IPS-NIHi11 (cell line): ENCODE results near the gene AGPAT3.

Experiments
- DNase-seq: peaks from one replicate; pipeline ENCODE4 v3.0.0; 2012; ENCODE audit warnings: mixed read lengths, low spot score

Gene AGPAT3

DNA sequence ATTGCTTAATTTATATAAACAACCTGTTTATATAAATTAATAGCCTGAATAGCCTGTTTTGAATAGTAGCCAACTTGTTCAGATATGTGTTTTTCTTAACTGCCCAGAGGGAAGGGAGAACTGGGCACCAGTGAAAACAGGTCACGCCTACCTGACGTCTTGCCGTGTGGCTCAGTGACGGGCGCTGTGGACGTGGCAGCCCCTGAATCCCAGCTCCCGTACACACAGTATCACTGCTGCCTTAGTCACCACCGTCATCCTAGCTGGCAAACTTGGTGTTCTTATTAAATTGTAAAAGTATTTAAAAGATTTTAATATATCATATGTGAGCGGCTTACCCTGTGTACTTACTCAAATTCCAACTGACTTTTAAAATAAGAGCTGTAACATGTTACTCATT lies 111.6 kb downstream of the AGPAT3 start:
- DNase-seq, result no peak

DNA sequence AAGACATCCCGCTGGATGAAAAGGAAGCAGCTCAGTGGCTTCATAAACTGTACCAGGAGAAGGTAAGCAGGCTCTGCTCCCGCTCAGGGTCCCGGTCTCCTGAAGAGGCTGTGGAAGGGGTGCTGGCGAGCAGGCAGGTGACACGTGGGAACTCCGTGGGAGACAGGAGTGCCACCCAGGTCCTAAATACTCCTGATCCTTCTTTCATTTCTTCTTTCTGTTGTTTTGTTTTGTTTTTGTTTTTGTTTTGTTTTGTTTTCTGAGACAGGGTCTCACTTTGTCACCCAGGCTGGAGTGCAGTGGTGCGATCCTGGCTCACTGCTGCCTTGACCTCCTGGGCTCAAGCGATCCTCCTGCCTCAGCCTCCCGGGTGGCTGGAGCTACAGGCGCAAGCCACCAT lies 113.0 kb downstream of the AGPAT3 start:
- DNase-seq, result no peak

DNA sequence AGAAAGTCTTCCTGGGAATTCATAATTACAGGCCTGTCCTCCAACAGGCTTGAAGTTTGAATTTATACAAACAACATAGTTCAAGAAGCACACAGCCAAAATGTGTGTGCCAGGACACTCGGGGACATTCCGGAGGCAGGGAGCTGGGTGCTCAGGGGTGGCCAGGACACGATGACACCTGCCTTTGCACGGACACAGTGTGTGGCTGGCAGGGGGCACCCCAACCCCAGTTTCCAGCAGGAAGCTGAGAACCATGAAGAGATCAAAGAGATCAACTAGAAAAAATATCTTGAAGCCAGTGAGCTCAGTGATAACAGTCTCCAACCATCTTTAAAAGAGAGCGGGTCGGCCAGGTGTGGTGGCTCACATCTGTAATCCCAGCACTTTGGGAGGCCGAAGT lies 114.6 kb downstream of the AGPAT3 start:
- no peak for DNase-seq

DNA sequence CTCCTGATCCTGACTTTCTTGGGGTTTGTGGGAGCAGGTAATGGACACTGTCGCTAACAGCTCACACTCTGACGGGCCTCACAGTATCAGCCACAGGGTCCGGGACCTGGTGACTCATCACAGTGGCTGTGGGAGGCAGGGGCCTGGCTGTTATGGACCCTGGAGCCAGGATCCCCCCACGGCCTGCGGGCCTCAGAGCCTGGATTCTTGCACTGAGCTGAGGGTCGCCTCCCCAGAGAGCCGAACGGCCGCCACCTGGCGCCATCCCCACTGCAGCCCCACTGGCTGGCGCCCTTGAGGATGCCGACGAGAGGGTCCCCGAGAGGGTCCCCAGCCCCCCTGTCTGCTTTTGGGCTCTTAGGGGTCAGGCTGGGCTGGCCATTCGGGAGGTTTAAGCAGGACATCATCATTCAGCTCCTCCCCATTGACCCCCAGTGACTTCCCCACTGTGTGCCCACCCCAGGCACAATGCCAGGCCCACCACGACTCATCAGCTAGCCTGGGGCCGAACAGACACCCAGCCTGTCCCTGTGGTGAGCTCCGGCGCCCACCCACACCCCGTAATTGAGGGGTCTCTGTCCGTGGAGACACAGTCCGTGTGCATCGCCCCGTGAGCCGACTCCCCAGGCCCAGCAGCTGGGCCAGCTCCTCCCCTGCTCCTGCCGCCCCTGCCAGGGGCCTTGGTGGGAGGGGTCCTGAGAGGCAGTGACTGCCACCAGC lies 116.3 kb downstream of the AGPAT3 start:
- no peak for DNase-seq

DNA sequence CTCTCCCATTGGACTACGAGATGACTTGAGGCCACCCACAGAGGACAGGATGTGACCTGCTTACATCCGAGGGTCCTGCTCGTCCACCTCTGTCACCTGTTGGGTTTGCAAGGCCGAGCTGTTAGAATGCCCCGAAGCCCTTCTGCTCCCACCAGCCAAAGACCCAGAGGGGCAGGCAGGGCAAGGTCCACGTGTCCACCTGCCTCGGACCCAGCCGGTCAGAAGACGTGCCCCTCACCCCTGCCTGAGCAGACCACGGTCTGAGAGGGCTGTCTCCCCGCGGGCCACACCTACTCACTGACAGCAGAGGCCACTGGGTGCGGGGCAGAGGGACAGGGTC lies 116.8 kb downstream of the AGPAT3 start:
- no peak for DNase-seq

DNA sequence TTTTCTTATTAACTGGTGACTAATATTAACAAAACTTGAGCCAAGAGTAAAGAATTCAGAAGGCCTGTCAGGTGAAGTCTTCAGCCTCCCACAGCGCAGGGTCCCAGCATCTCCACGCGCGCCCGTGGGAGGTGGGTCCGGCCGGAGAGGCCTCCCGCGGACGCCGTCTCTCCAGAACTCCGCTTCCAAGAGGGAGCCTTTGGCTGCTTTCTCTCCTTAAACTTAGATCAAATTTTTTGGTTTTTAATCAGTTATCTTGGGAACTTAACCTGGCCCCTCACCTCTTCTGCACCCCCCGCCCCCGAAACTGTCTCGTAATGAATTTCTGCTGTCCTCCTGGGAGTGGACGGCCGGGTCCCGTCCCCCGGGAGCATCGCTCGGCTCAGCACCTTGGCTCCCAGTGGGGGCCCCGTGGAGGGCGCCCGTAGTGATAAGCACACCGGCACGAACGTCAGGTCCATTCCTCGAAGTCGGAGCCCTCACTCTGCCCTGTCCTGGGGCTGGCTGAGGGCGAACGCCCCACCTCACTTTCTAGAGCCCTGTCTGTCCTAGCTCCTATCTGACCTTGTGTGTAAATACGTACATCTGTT lies 117.6 kb downstream of the AGPAT3 start:
- no peak for DNase-seq

DNA sequence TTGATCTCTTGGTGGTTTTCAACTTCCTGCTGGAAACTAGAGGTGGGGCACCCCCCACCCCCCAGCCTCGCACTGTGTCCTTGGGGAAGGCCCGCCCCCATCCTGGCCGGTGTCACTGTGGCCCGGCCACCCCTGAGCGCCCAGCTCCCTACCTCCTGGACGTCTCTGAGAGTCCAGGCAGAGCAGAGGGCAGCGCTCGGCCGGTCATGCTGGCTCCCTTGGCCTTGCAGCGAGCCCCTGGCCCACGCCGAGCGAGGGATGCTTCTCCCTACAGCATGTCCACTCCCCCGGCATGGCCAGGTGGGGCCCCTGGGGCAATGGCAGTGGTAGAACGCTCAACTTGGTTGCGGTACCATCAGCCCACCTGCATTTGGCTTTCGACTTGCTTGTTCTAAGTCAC lies 118.4 kb downstream of the AGPAT3 start:
- DNase-seq, result no peak

DNA sequence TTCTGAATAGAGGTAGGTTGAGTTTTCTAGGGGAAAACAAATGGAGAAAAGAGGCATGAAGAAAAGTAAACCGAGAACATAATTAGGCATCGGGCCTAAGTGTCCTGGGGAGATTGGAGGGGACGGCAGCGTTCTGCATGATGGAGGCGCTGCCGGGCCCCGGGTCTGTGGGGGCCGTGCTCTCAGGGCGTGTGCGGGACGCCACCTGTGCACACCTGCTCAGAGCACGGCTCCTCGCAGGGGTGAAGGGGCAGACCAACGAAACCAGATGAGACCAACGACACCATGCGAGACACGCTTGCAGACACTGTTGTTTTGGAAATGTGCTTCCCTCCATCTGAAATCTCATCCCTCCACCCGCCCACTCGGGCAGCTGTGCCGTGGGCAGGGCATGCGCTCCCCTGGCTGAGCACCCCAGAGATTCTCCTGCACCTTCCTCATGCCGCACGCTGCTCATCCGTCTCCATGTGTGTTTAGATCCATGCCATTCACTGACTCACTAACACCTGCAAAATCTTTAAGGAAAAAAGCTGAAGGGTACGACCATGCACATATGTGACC lies 118.9 kb downstream of the AGPAT3 start:
- no peak for DNase-seq

DNA sequence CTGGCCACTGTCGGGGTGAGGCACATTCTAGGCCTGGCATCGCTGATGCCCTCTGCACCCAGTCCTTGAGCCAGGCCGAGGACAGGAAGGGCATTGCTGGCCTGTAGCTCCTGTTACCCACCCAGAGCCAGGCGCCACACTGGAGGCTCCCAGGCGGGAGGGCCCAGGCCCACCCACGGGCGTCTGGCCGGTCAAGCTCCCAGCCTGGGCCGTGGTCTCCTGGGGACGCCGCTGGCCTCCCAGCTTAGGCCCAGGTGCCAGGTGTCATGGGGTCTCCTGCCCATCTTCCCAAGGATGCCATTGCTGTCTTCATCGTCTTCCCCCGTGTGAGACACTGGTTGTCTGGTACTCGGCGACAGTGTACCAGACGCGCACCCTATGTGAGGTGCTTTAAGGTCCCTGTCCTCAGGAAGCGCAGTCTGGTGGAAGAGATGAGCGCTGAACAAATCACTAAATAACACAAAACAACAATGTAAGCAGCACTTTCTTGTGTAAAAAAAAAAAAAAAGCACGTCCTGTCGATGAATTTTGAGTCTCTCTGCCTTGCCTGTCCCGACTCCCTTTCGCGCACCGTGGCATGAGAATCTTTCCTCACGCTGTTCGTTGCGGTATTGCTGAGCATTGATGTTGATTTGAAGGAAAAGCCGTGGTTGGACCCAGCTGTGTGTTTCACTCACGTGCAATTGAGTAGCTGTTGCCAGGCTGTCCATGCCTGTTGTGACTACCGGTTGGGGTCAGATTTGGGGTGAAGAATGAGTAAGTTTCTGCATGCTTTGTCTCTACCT lies 120.1 kb downstream of the AGPAT3 start:
- no peak for DNase-seq

DNA sequence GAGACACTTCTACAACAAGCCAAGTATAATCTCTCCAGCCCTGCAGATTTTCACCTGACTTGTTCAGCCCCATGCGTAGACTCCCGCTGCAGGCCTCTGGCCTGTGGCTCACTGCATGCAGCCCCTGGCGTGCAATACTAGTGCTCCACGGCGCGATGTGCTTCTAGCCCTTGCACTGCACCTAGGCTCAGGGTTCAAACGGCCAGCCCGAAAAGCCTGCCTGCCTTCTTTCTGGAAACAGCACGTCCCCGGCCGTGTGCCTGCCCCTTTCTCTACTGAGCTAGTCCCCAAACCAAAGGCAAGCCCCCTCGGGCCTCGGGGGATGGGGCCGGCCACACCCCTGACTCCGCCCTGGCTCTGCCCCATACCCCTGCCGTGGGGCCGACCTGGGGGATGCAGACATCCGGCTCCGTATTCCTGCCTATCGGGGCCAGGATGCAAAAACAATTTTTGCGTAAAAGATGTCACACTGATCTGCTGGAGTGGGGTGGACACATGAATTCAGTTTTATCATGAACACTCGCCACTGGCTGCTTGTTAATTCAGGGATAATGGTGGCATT lies 120.7 kb downstream of the AGPAT3 start:
- DNase-seq, result peak; percentile 75

DNA sequence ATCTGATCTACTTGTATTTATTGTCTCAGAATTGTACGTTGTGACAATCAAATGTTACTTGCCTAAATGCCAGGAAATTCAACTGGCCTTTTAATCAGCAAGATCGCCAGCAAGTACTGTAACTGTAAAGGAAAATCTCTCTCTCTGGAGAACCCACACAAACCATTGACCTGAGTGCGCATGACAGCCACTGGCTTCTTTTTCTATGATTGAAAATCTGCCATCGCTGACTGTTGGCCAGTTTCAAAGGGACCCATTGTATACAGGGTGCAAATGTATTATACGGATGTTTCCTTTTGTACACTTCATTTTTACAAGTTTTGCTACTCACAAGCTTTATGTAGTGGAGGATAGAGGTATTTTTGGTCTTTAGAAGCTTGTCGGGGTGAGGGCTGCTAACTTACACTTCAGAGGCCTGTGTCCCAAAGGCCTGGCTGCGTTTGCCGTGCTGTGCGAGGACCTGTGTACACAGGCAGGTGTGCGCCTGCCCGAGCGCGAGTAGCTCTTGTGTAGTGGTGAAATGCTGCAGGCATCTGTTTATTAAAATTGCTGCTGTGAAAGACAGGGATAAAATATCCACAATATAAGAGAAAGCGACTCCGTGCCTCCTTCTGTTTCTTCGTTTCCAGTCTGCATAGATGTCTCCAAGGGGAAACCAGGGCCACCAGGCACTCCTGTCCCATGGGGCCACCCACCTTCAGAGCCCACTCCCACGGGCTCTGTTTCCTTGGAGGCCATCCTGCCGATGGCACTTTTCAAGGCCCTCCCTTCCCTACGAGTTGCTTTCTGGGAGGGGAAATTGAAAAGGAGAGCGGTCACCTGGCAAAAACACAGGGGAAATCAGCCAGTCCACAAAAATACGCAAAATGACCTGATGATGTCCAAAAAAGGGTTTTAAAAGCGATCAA lies 121.8 kb downstream of the AGPAT3 start:
- no peak for DNase-seq

DNA sequence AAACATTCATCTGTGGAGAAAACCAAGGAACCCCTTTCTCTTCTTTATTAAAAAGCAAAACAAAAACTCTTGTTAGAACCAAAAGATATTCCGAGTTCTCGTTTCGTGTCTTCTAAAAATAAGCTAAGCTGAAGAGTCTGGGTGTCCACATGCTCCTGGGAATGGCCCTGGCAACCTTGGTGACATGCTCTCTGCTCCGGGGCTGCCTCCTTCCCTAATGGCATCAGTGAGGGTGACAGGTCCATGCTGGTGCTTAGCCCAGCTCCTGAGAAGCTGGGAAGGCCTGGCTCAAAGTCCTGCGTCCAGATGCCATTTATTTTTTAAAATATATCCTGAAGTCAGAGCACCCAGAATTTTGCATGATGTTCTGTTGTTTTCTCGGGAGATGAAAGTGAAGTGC lies 122.5 kb downstream of the AGPAT3 start:
- DNase-seq, result no peak

DNA sequence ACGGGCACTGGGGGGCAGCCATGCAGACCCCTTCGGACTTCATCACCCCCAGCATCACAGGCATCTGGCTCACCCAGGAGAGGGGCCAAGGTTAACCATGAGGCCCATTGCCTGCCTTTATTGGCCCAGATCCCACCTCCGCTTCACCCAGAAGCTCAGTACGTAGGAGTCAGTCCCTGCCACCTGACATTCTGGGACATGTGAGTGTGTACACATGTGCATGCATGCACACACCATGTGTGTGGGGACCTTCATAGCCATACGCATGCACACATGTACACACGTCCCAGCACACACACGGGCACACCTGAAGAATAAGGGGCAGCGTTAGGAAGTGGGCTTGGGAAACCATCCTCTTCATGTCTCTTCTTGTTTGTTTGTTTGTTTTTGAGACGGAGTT lies 123.0 kb downstream of the AGPAT3 start:
- DNase-seq, result no peak

DNA sequence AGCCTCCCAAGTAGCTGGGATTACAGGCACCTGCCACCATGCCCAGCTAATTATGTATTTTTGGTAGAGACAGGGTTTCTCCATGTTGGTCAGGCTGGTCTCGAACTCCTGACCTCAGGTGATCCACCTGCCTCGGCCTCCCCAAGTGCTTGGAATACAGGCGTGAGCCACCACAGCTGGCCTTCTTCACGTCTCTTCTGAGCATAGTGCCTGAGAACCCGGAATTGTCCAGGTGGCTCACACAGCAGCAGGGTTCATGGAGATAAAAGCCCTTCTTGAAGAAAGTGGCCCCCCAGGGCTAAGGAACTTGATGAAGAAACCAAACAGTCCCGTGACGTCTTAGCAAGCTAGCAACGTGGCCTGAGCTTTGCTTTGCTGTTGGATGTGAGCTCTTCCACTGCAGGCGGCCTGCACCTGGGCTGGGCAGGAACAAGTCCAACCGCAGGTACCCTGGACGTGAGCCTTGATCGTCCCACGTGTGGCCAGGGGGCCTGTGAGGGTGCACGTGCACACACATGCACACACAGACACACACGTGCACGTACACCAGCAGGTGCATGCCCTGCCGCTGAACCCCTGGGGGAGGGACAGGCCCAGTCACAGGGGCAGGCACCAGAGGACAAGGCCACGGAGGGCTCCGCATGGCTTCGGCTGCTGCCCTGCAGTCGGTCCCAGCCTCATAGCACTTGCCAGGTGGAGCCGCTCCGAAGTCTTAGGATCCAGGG lies 123.6 kb downstream of the AGPAT3 start:
- DNase-seq, result no peak

DNA sequence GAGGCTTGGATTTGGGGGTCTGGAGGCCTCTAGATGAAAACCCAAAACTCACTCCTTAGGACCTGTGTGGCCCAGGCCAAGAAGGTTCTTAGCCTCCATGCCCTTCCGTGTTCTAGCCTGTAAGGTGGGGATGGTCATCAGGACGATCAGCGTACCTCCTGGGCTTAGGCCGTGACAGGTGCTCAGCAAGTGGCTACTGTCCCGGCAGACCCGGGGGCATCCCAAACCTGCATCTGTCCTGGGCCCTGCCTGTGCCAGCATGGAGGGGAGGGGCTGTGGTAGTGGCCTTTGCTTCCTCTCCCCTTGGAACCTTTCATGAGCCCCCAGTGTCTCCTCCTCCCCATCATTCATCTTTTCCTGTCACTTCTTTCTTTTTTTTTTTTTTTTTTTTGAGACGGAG lies 124.4 kb downstream of the AGPAT3 start:
- DNase-seq, result no peak

DNA sequence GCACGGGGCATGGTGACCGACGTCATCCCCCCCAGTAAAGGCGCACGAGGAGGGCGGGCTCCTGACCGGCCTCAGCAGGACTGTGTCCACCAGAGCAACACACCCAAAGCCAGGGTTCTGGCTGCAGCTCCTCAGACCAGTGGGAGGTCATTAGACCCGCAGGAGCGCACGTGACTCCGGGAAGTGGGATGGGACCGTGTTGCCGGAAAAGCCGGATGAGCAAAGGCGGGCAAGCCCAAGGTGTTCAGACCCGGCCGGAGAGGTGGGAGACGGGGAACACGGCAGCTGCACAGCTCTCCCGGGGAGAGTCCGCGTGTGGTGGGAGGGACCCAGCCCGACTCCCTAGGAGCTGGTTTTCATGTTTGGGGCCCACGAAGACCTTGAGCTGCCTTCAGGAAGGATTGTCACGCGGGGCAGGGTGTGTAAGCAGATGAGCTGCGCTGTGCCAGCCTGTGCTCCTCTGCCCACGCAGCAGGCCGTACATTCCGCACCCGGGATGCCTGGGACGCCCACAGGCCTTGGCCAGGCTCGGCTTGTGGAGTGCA lies 126.5 kb downstream of the AGPAT3 start:
- peak; percentile 14 for DNase-seq

DNA sequence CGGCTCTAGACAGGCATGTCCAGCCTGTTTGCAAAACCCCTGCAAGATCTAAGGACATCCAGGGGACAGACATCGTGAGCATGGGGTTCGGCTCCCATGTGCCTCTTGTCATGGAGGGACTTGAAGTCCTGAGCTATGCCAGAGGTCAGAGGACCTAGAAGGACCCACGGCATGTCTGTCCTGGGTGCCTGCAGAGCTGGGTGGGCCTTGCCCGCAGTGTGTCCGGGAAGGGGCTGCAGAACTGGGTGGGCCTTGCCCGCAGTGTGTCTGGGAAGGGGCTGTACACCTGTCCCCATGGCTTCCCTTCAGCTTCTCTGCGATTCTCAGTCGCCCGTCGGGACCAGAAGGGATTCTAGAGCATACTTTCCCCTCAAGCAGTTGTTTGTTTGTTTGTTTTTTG lies 127.1 kb downstream of the AGPAT3 start:
- no peak for DNase-seq

DNA sequence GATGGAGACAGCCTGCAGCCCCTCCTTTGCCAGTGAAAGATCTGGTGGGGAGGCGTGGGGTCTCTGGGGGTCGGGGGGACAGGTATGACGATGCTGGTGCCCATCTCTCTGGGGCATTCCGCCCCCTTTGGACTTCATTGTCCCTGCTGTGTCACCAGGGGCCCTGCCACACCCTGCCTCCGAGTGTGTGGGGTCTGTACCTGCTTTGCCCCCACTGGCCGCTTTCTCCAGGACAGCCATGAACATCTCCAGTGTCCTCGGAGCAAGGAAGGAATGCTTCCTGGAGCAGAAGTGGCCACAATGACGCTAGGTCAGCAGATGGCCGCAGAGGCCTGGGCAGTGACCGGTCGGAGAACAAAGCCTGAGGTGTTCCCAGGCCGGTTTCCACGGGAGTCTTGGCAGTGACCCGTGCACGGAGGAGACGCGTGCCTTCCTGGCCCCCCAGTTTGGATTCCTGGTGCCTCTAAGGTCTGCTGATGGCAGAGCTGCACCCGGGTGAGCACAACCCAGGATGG lies 128.5 kb downstream of the AGPAT3 start:
- no peak for DNase-seq

DNA sequence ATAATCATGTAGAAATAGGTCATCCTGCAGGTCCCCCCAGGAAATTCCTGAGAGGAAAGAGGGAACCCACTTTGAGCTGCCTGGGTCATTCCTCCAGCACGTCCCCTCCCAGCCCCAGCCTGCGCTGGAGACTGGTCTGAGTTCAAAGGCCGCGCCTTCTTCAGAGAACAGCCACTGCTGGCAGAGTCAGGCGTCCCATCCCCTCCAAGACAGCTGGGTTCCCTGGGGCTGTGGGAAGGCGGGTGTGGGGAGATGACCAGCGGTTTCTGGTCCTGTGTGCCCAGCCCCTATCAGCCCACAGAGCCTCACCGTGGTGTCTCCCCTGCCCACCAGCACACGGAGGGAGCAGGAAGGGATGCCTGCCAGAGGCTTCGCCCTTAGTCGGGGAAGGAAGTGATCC lies 129.1 kb downstream of the AGPAT3 start:
- peak; percentile 16 for DNase-seq

DNA sequence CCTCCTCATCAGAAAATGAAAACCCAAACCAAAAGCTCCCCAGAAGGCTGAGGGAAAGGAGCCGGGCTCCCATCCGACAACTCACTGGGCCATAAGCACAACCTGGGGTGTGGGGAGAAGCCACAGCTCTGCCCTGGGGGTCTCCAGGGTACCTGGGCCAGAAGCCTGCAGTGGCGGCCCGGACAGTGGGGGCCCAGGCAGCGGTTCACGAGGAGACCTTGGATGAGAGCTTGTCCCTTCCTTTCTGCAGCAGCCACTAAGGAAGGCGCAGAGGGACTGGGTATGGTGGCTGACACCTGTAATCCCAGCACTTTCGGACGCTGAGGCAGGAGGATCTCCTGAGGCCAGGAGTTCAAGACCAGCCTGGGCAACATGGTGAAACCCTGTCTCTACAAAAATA lies 129.6 kb downstream of the AGPAT3 start:
- no peak for DNase-seq
